Small intestine (tissue), 7 donors: Measurements from ENCODE around the gene PODXL2. TPM values are rescaled to one million over a fixed set of nuclear protein-coding genes. Genes with fewer than 3 reads are reported as not detected.

Source experiments
- DNase-seq, 2 donors: peaks; one replicate each; pipeline versions ENCODE4 v3.0.0 to v3.0.0-alpha.2; 2013
- FAIRE-seq: peaks from 2 replicates; lab custom pipeline; 2012; peaks lifted over from hg19 to GRCh38; lab: Jason Lieb, UNC
- H3K27ac ChIP-seq, 3 donors: one replicate each; pipeline ENCODE4 v1.5.1; 2013; ENCODE audit warnings: low read length in 2 of 3, mild to moderate bottlenecking in 2 of 3, control low read depth in 1 of 3, inconsistent platforms in 1 of 3, low read depth in 1 of 3, moderate library complexity in 1 of 3
- H3K27me3 ChIP-seq, 3 donors: one replicate each; pipeline ENCODE4 v1.6.1; 2013; ENCODE audit warnings: low read length in 3 of 3, inconsistent platforms in 1 of 3; ENCODE audit not compliant: control insufficient read depth in 3 of 3, insufficient read depth in 3 of 3
- H3K36me3 ChIP-seq, 3 donors: one replicate each; pipeline ENCODE4 v1.6.1; 2013; ENCODE audit warnings: low read length in 3 of 3, inconsistent platforms in 1 of 3, low read depth in 1 of 3, mild to moderate bottlenecking in 1 of 3, moderate library complexity in 1 of 3; ENCODE audit not compliant: control insufficient read depth in 3 of 3, insufficient read depth in 2 of 3
- H3K4me1 ChIP-seq, 3 donors: one replicate each; pipeline ENCODE4 v1.6.1; 2013; ENCODE audit warnings: low read length in 2 of 3, inconsistent platforms in 1 of 3, low read depth in 1 of 3, mild to moderate bottlenecking in 1 of 3, moderate library complexity in 1 of 3; ENCODE audit not compliant: control insufficient read depth in 3 of 3, insufficient read depth in 2 of 3
- H3K4me3 ChIP-seq, 3 donors: one replicate each; pipeline ENCODE4 v1.5.1; 2013; ENCODE audit warnings: low read length in 3 of 3, control low read depth in 1 of 3, inconsistent platforms in 1 of 3, low read depth in 1 of 3, mild to moderate bottlenecking in 1 of 3, moderate library complexity in 1 of 3
- H3K9me3 ChIP-seq, 2 donors: one replicate each; pipeline ENCODE4 v1.6.1; 2013; ENCODE audit warnings: low read depth in 1 of 2, low read length in 1 of 2; ENCODE audit not compliant: control insufficient read depth in 2 of 2, insufficient read depth in 1 of 2
- WGBS, 3 donors: extraction: QIAGEN DNeasy Blood & Tissue Kit; methylation state at CpG; one replicate each; pipeline ENCODE4 v1.1.7; 2013; 5-methylcytosine and 5-hydroxymethylcytosine counted together
- polyA plus RNA-seq, 4 donors: library from polyadenylated mRNA; stranded (reverse) in 3 of 4; unstranded in 1 of 4; fragments of 200-250 nt in 3 of 4; fragments of 120-200 nt in 1 of 4; gene quantifications; one replicate each; pipeline versions ENCODE4 v1.2.1 to v1.2.3, GENCODE V29; 2013
- donor health status: healthy with polysubstance abuse.
- donor health status: control.
- donor health status: control.
- donor health status: Bipolar disorder and iron deficiency.
- donor health status: healthy.

Gene PODXL2
- polyA plus RNA-seq, 4 donors, result 1.6 to 17.0 (median 4.2) TPM

DNA sequence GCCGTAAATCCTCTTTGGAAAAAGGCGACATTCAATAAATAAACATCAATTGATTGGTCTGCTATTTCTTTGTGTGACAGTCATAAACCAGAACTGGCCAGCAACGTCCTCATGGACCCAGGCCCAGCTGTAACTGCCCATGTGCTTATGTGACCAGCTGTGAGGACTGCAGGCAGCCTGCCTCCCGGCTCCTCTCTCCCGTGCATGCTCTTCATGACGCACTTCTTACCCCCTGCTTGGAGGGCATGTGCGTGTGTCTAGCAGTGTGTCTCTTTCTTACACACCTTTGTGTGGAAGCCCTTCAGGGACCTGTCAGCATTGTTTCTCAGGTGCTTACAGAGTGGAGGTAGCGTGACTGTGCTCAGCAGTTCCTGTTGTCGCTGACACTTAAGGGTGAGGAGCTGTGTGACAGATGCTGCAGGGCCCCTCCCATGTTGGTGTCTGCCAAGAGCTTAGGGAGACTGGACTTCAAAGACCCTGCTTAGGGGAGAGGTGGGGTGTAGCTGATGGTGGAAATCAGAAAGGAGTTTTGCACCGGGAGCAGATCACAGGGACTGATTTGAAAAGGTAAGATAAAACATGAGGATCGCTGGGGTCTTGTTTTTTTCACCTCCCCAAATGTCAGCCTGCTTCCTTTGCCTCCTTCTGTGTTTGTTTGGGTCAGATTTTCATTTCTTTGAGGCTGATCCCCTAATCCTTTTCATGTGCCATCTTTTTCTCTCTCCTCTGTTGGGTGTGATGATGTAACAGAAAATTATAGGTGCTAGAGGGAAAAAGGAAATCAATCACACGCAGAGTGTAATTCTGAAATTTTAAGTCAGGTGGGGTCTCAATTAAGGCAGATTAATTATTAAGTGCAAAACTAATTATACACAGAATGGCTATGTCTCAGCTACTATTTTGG lies 2.1 kb downstream of the PODXL2 start:
- Histone ChIP-seq H3K9me3 (peaks cover 0 to 3% of the 10 kb centered on the region in 2 donors), H3K36me3 (no peaks in the 10 kb centered on the region), H3K27me3 (peaks cover 0 to 30% (median 0%) of the 10 kb centered on the region in 3 donors), H3K4me1 (peaks cover 0 to 3% (median 0%) of the 10 kb centered on the region in 3 donors), H3K4me3 (no peak overlapping the region), H3K27ac (no peak overlapping the region)
- no peak for FAIRE-seq
- no peak for DNase-seq
- 87 to 92% (median 90%) methylated on average over 12 of the region's 12 CpGs for WGBS, 3 donors

DNA sequence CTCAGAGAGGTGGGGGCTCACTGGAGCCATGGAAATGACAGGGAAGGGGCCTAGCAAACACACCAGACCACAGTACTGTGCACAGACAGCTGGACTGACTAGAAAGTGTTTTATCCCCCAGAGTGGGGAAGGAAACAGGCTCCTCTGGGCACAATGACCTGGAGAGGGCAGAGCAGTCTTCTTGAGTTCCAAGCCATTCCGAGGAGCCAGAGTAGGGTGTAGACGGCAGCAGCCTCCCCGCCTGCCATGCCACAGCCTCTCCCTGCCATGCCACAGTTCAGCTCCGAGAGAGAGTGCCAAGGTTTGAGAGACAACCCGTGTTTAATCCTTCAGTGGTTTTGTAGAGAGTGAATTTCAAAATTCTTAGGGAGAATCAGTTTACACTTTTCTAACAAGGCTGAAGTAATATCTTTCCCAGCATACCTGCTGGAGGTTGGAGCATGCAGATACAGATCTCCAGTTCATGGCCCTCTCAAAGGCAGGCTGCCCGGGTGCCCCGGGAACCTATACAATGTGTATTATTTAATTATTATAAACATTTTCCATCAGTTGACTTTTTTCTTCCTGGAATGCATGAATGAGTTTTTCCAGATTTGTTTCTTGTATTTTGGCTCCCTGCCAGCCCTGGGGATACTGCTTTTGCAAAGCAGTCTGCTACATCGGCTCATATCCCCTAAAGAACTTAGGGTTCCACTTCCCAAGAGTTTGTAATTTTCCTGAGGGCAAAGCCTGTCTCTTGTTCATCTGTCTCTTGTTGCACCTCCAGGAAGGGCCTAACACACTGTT lies 3.2 kb downstream of the PODXL2 start:
- 74 to 83% (median 81%) methylated on average over 8 of the region's 8 CpGs for WGBS, 3 donors
- FAIRE-seq, result no peak

DNA sequence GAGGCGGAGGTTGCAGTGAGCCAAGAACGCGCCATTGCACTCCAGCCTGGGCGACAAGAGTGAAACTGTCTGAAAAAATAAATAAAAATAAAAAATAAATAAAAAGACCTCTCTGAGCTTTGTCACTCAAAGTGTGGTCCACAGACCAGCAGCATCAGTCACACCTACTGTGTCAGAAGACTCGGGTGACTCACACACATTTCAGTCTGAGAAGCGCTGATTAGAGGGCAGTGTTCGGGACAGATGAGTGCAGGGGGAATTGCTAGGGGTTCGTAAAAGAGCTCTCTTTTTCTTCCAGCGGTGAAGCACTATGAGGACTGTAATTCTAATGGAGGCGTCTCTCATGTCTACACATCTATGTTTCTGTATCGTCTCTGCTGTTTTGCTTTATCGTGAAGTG lies 5.7 kb downstream of the PODXL2 start:
- DNase-seq (no peak), FAIRE-seq (no peak)
- Histone ChIP-seq H3K4me3 (no peak overlapping the region), H3K4me1 (peaks cover 0 to 3% (median 0%) of the 10 kb centered on the region in 3 donors), H3K36me3 (no peaks in the 10 kb centered on the region), H3K27me3 (peaks cover 0 to 15% (median 0%) of the 10 kb centered on the region in 3 donors), H3K9me3 (no peaks in the 10 kb centered on the region), H3K27ac (no peak overlapping the region)
- WGBS, 3 donors, result 92 to 94% (median 92%) methylated on average over 12 of the region's 12 CpGs

More for the DNA sequence above, 3.2 kb downstream of the PODXL2 start:
- no peaks in the 10 kb centered on the region for H3K36me3 ChIP-seq
- H3K27me3 ChIP-seq, result peaks cover 0 to 30% (median 0%) of the 10 kb centered on the region in 3 donors
- H3K4me3 ChIP-seq, result no peak overlapping the region
- peaks cover 0 to 3% (median 0%) of the 10 kb centered on the region in 3 donors for H3K4me1 ChIP-seq
- H3K27ac ChIP-seq, result no peak overlapping the region
- no peak for DNase-seq
- peaks cover 0 to 3% of the 10 kb centered on the region in 2 donors for H3K9me3 ChIP-seq

DNA sequence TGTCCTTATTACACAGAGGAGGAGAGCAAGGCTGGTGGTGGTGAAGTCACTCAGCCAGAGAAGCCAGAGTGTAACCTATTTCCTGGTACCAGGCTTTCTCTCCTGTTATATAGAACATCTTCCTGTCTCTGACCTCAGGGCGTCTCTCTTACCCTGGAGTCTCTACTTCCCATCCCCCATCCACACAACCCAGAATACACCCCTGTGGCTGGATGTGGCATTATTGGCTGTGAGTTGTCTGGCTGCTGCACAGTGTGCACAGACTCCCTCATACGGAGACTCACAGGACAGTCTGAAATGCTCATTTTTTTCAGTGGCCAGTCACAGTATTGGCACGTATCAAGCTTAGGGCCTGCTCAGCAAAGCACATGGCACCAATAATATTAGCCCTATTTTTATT lies 8.6 kb downstream of the PODXL2 start:
- FAIRE-seq (no peak), DNase-seq (peak in 1 of 2 donors; percentile 13)
- Histone ChIP-seq H3K27me3 (no peaks in the 10 kb centered on the region), H3K4me1 (no peaks in the 10 kb centered on the region), H3K9me3 (no peaks in the 10 kb centered on the region), H3K36me3 (no peaks in the 10 kb centered on the region), H3K4me3 (no peak overlapping the region), H3K27ac (no peak overlapping the region)
- WGBS, 3 donors, result 74 to 87% (median 76%) methylated on average over 3 of the region's 3 CpGs

DNA sequence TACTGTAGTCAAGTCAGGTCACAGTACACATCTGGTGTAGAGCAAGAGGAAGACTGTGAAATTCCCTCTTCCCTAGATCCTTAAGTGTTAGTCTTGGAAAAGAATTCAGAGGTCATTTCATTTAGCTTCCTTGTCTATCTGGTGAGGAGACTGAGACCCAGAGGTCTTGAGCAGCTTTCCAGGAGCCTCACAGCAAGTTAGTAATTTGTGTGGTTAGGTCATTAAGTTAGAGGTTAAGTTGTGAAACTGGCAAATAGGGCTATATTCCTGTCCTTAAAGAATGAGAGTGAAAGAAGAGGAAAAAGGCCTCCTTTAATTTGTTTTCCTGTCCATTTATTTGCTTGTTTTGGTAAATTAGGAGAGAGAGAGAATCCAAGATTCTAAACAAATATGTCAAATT lies 9.0 kb downstream of the PODXL2 start:
- H3K9me3 ChIP-seq, result no peaks in the 10 kb centered on the region
- H3K4me1 ChIP-seq, result no peaks in the 10 kb centered on the region
- H3K27ac ChIP-seq, result no peak overlapping the region
- DNase-seq (no peak), FAIRE-seq (no peak)
- H3K36me3 ChIP-seq, result no peaks in the 10 kb centered on the region
- H3K4me3 ChIP-seq, result no peak overlapping the region
- H3K27me3 ChIP-seq, result no peaks in the 10 kb centered on the region

DNA sequence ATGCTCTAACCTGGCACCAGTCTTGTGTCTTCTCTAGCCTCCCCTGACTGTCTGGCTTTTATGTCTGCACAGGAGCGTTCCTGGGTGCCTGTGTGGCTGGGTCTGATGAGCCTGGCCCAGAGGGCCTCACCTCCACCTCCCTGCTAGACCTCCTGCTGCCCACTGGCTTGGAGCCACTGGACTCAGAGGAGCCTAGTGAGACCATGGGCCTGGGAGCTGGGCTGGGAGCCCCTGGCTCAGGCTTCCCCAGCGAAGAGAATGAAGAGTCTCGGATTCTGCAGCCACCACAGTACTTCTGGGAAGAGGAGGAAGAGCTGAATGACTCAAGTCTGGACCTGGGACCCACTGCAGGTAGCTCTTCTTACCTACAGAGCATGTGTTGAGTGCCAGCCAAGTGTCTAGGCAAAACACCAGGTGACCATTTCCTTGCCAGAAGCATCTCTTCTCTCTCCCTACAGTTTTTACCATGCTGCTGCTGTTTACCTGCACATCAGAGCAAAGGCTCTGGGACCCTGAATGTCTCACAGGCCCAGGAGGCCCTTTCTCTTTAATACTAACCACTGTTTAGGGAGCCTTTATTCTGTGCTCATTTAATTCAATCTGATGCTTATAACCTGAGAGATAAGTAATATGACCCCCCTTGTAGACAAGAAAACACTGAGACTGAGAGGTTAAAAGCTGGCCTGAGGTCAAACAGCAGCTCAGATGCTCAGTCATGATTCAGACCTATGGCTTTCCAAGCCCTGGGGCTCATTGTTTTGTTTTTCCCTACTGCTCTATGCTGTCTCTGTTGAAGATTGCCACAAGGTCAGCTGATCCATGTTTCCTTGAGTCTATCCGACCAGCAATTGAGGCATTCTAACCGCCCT lies 10.4 kb downstream of the PODXL2 start:
- WGBS, 3 donors, result 88 to 93% (median 92%) methylated on average over 5 of the region's 5 CpGs
- H3K4me1 ChIP-seq, result no peaks in the 10 kb centered on the region
- H3K27ac ChIP-seq, result no peak overlapping the region
- H3K27me3 ChIP-seq, result no peaks in the 10 kb centered on the region
- H3K36me3 ChIP-seq, result no peaks in the 10 kb centered on the region
- DNase-seq (no peak), FAIRE-seq (no peak)
- no peak overlapping the region for H3K4me3 ChIP-seq
- H3K9me3 ChIP-seq, result no peaks in the 10 kb centered on the region

DNA sequence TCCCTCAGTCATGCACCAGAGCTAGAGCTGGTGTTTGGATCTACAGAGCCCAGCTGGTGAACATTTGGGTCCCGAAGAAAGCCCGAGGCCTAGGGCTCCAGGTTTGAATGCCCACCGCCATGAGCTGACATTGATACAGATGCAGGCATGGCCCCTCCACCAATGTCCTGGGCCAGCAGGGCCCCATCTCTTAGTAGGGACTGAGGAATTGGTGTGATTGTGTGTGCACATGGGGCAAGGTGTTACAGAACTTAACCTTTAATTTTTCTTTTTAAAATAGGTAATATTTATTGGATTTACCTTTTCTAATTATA lies 11.0 kb downstream of the PODXL2 start:
- Histone ChIP-seq H3K27me3 (no peaks in the 10 kb centered on the region), H3K36me3 (no peaks in the 10 kb centered on the region), H3K4me3 (no peak overlapping the region), H3K4me1 (no peaks in the 10 kb centered on the region), H3K27ac (no peak overlapping the region), H3K9me3 (no peaks in the 10 kb centered on the region)
- 97 to 100% (median 97%) methylated on average over 3 of the region's 3 CpGs for WGBS, 3 donors
- no peak for DNase-seq
- no peak for FAIRE-seq
